Testis (tissue), 3 donors: ENCODE results near the gene FRAS1. TPM values are rescaled to one million over a fixed set of nuclear protein-coding genes. Genes with fewer than 3 reads are reported as not detected.

ENCODE experiments used
- DNase-seq: peaks from one replicate; pipeline ENCODE4 v3.0.0-alpha.2; 2019
- H3K27ac ChIP-seq, 2 donors: fragments of 200-600 bp; sonication (generic); one replicate each; pipeline ENCODE4 v1.5.1; 2019
- H3K27me3 ChIP-seq: fragments of 200-600 bp; sonication (generic); one replicate; pipeline ENCODE4 v1.5.1; 2019
- H3K36me3 ChIP-seq: fragments of 200-600 bp; sonication (generic); one replicate; pipeline ENCODE4 v1.5.1; 2017; ENCODE audit warnings: low read depth; ENCODE audit errors: missing control alignments
- H3K4me1 ChIP-seq: fragments of 200-600 bp; sonication (generic); one replicate; pipeline ENCODE4 v1.5.1; 2019
- H3K4me3 ChIP-seq, 2 donors: fragments of 200-600 bp; sonication (generic); one replicate each; pipeline ENCODE4 v1.5.1; 2017 to 2019
- H3K9me3 ChIP-seq: fragments of 200-600 bp; sonication (generic); one replicate; pipeline ENCODE4 v1.5.1; 2017
- CTCF ChIP-seq, 3 experiments: fragments of 450-650 bp in 2 of 3; fragments of 200-600 bp in 1 of 3; sonication (generic) in 1 of 3; IDR thresholded peaks; one replicate each; pipeline ENCODE4 v1.5.1; 2016 to 2019; ENCODE audit warnings: antibody characterized with exemption in 3 of 3, mild to moderate bottlenecking in 2 of 3, moderate library complexity in 1 of 3
- POLR2A ChIP-seq: fragments of 450-650 bp; IDR thresholded peaks from one replicate; pipeline ENCODE4 v1.6.1; 2017; ENCODE audit warnings: antibody characterized with exemption, mild to moderate bottlenecking, moderate library complexity
- WGBS, 2 donors: methylation state at CpG; one replicate each; pipeline ENCODE4 v1.1.5; 2018; 5-methylcytosine and 5-hydroxymethylcytosine counted together
- intact Hi-C: fragments of 100-400 bp; cut with DNase I; formaldehyde crosslinking; loops from one replicate; pipeline ENCODE4 v1.15.1; 2023; ENCODE audit warnings: low total_unique reads
- polyA plus RNA-seq: library from polyadenylated mRNA; stranded (reverse); fragments of 350-450 nt; fragmentation: Illumina TruSeq; extraction: RNeasy Lipid Tissue Mini Kit (QIAGEN cat#74804); gene quantifications from one replicate; pipeline ENCODE4 v1.2.3, GENCODE V29; 2014; ENCODE audit warnings: low read depth, low replicate concordance; ENCODE audit not compliant: insufficient read depth
- total RNA-seq, 2 donors: library from RNA; depleted of rRNA; stranded (reverse); fragments of >200 nt; gene quantifications; one replicate each; pipeline ENCODE4 v1.2.3, GENCODE V29; 2016

The FRAS1 gene
- total and polyA plus RNA-seq, 3 donors from 2014 or later: 2.2 to 3.7 (median 3.5) TPM

DNA sequence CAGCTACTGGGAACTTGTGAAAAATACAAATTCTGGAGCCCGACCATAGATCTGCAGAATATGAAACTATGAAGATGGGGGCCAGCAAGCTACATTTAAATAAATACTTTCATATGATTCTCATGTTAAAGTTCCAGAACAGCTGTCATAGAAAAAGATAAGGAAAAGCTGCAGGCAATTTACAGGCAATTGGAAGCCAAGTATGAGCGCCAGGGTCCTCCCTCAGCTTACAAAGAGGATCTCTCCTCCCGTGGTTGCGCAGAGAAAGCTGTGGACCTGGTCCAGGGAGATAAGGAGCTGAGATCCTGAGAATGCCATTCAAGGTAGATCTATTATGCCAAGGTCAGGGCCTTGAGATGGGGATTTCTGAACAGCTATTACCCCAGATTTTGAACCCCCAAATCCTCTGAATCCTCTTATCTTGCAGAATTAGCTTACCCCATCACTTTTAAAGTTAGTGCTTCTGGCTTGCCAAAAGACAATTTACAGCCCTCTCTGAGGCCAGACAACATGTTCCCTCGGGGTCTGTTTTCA lies 25.6 kb upstream of the FRAS1 start:
- DNase-seq: no peak
- Histone ChIP-seq H3K27me3 (no peaks in the 10 kb centered on the region), H3K9me3 (no peaks in the 10 kb centered on the region), H3K4me3 (no peak overlapping the region), H3K27ac (no peak overlapping the region), H3K4me1 (no peaks in the 10 kb centered on the region), H3K36me3 (no peaks in the 10 kb centered on the region)
- 43 to 70% methylated on average over 5 of the region's 5 CpGs for WGBS, 2 donors
- TF ChIP-seq CTCF (IDR thresholded peaks at IDR 0.05): no peak
- no peak for TF ChIP-seq POLR2A
- intact Hi-C loops: no loop called here

DNA sequence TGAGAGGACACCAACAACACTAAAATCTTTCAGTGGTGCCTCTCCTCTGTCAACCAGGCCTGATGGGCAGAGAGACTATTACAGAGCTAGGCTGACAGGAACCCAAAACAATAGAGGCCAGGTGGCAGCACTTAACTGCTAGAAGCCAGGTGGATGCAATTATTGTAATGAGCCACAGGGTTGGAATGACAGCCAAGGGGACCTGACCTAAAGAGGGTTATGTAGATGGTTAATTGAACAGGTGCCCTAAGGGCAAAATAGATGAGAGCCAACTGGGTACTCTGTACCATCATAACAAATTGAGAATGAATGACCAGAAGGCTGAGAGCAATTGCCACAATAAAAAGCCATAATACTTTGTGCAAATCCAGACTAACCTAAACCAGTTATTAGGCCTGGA lies 24.7 kb upstream of the FRAS1 start:
- intact Hi-C loops: no loop called here
- Histone ChIP-seq H3K27me3 (no peaks in the 10 kb centered on the region), H3K27ac (no peak overlapping the region), H3K4me3 (no peak overlapping the region), H3K4me1 (no peaks in the 10 kb centered on the region), H3K36me3 (no peaks in the 10 kb centered on the region), H3K9me3 (no peaks in the 10 kb centered on the region)
- DNase-seq: no peak
- TF ChIP-seq CTCF (IDR thresholded peaks at IDR 0.05): no peak
- no peak for TF ChIP-seq POLR2A

DNA sequence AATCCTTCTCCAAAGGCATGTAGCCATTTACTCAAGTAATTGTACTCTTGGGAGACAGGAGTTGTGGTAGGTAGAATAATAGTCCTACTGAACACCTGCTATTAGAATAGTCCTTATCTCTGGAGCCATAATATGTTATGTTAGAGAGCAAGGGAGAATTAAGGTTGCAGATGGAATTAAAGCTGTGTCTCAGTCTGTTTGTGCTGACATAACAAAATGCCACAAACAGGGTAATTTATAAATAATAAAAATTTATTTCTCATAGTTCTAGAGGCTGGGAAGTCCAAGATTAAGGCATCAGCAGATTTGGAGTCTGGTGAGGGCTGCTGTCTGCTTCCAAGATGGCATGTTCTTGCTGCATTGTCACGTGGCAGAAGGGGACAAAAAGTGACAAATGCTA lies 24.2 kb upstream of the FRAS1 start:
- 80 to 89% methylated on average over 1 of the region's 1 CpG for WGBS, 2 donors
- Histone ChIP-seq H3K27ac (no peak overlapping the region), H3K4me3 (no peak overlapping the region), H3K9me3 (no peaks in the 10 kb centered on the region), H3K27me3 (no peaks in the 10 kb centered on the region), H3K36me3 (no peaks in the 10 kb centered on the region), H3K4me1 (no peaks in the 10 kb centered on the region)
- intact Hi-C loops: no loop called here
- DNase-seq: no peak
- TF ChIP-seq POLR2A: no peak
- no peak for TF ChIP-seq CTCF (IDR thresholded peaks at IDR 0.05)

- Histone ChIP-seq H3K4me1 (no peaks in the 10 kb centered on the region), H3K36me3 (no peaks in the 10 kb centered on the region), H3K27ac (no peak overlapping the region), H3K4me3 (no peak overlapping the region), H3K27me3 (no peaks in the 10 kb centered on the region), H3K9me3 (no peaks in the 10 kb centered on the region)
- intact Hi-C loops: no loop called here
- TF ChIP-seq POLR2A: no peak
- no peak for TF ChIP-seq CTCF (IDR thresholded peaks at IDR 0.05)
- no peak for DNase-seq
These were observed 23.3 kb upstream of the FRAS1 start for GRCh38 chr4:78033861-78034260.

GRCh38 chr4:78038704-78039103 lies 18.4 kb upstream of the FRAS1 start:
- intact Hi-C loops: no loop called here
- WGBS, 2 donors: 88 to 90% methylated on average over 5 of the region's 5 CpGs

More at GRCh38 chr4:78038704-78039103, 18.4 kb upstream of the FRAS1 start:
- no peaks in the 10 kb centered on the region for H3K27me3 ChIP-seq
- H3K4me3 ChIP-seq: no peak overlapping the region
- TF ChIP-seq POLR2A: no peak
- no peak for TF ChIP-seq CTCF (IDR thresholded peaks at IDR 0.05)
- H3K36me3 ChIP-seq: no peaks in the 10 kb centered on the region
- DNase-seq: no peak
- H3K9me3 ChIP-seq: no peaks in the 10 kb centered on the region
- no peaks in the 10 kb centered on the region for H3K4me1 ChIP-seq
- H3K27ac ChIP-seq: no peak overlapping the region
